PFSK-1 (cell line): ENCODE results near the gene TMEM17.

Experiments used
- FOXP2 ChIP-seq: optimal IDR thresholded peaks from 2 replicates; pipeline ENCODE3; 2011; ENCODE audit warnings: borderline replicate concordance, control low read depth, inconsistent platforms; ENCODE audit not compliant: insufficient read depth; ENCODE audit errors: extremely low read length, extremely low read depth
- POLR2AphosphoS5 ChIP-seq: IDR thresholded peaks from 2 replicates; pipeline ENCODE4 v1.6.1; 2012; ENCODE audit warnings: low read depth, mild to moderate bottlenecking, control low read depth, low read length, moderate library complexity
- REST ChIP-seq, 2 experiments: IDR thresholded peaks; 2 replicates each; pipeline versions ENCODE4 v1.6.1 to v1.8.0; 2011 to 2012; ENCODE audit warnings: low read depth in 2 of 2, low read length in 2 of 2, control low read depth in 1 of 2, inconsistent platforms in 1 of 2, mild to moderate bottlenecking in 1 of 2, moderate library complexity in 1 of 2; ENCODE audit not compliant: insufficient read depth in 1 of 2
- SIN3A ChIP-seq: IDR thresholded peaks from 2 replicates; pipeline ENCODE4 v1.6.1; 2012; ENCODE audit warnings: mild to moderate bottlenecking, low read length, moderate library complexity, borderline replicate concordance; ENCODE audit not compliant: insufficient read depth
- TAF1 ChIP-seq: IDR thresholded peaks from 2 replicates; pipeline ENCODE4 v1.6.1; 2012; ENCODE audit warnings: low read length, control low read depth, borderline replicate concordance; ENCODE audit not compliant: insufficient read depth

Gene TMEM17

DNA sequence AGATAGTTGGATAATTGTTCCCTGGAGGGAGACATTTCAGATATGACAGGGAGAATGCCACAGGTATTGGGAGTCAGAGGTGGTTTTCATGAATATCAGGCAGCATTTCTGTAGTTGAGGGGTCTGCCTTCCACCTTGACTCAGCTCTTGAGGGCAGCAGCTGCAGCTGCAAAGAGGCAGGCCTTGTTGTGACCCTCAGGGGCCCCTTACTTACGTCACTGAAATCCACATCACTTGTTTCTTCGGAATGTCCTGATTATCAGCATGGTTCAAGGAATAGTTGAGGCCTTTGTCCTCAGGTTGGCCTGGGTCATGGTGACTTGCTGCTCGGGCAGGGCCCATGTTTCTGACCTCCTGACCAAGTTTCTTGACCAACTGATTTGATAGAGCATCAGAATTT is 46.9 kb downstream of the TMEM17 start:
- TF ChIP-seq TAF1: no peak
- TF ChIP-seq REST (IDR thresholded peaks at IDR 0.05; ENCODE audit: insufficient read depth in 1 of 2, low read depth in 2 of 2, low read length in 2 of 2): no peak
- no peak for TF ChIP-seq FOXP2
- TF ChIP-seq POLR2AphosphoS5: no peak
- TF ChIP-seq SIN3A: no peak

GRCh38 chr2:62458671-62459081 is 47.3 kb downstream of the TMEM17 start:
- TF ChIP-seq TAF1 (no peak), FOXP2 (no peak), SIN3A (no peak), POLR2AphosphoS5 (no peak), REST (IDR thresholded peaks at IDR 0.05; ENCODE audit: insufficient read depth in 1 of 2, low read depth in 2 of 2, low read length in 2 of 2) (no peak)

DNA sequence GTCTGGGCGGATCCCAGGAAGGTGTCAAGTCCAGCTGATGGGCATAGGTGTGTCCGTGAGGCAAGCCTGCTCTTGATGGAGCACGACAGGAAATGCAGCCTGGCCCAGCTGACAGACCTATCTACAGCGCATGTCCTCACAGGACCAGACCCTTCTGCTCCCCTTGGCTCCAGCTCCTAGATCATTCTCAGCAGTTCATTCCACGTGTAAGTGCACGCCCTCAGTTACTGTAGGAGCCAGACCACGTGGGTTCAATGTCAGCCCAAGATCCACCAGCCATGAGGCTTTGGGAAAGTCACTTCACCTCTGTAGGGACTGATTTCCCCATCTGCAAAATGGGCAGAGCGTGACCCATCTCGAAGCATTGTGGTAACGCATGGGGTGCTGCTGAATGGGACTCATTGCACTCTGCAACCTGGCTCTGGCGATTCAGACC is 47.8 kb downstream of the TMEM17 start:
- TF ChIP-seq TAF1 (no peak), REST (IDR thresholded peaks at IDR 0.05; ENCODE audit: insufficient read depth in 1 of 2, low read depth in 2 of 2, low read length in 2 of 2) (no peak), FOXP2 (no peak), SIN3A (no peak), POLR2AphosphoS5 (no peak)

DNA sequence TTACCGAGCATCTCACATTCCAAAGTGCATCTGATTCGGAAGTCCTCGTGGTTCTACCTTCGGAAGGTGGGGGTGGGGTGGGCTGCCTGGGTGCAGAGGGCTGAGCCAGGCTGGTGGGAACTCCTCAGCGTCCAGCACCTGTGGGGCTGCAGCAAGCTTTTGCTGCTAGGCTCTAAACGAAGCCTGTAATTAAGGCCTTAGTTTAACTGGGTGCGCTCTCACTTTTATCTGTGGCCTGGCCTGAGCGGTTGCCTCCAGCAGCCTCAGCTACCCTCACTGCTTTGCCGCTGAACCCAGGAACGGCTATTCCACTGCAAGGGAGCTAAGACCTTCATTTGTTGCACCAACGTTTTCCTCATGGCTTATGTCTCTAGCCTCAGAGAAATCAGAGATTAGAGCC is 48.4 kb downstream of the TMEM17 start:
- no peak for TF ChIP-seq FOXP2
- no peak for TF ChIP-seq REST (IDR thresholded peaks at IDR 0.05; ENCODE audit: insufficient read depth in 1 of 2, low read depth in 2 of 2, low read length in 2 of 2)
- no peak for TF ChIP-seq POLR2AphosphoS5
- TF ChIP-seq SIN3A: no peak
- TF ChIP-seq TAF1: no peak
